ENCODE data around the gene MARK3.

MARK3 gene

GRCh38 chr14:103512701-103513611 is 127.7 kb downstream of the MARK3 start:
- DNase-seq (ENCODE audit: low read depth): no peak
- peak; percentile 2 for TF ChIP-seq CTCF (conservative IDR thresholded peaks at IDR 0.05; ENCODE audit: low read depth, low read length)
- no peak overlapping the region for H3K4me3 ChIP-seq (ENCODE audit: low read length)

GRCh38 chr14:103514596-103515421 is 129.6 kb downstream of the MARK3 start:
- no peak overlapping the region for H3K4me3 ChIP-seq (ENCODE audit: low read length)
- no peak for TF ChIP-seq CTCF (conservative IDR thresholded peaks at IDR 0.05; ENCODE audit: low read depth, low read length)
- no peak for DNase-seq (ENCODE audit: low read depth)

- no peak for TF ChIP-seq CTCF (conservative IDR thresholded peaks at IDR 0.05; ENCODE audit: low read depth, low read length)
- no peak for DNase-seq (ENCODE audit: low read depth)
- H3K4me3 ChIP-seq (ENCODE audit: low read length): no peak overlapping the region
Observed at GRCh38 chr14:103516426-103517173, 131.4 kb downstream of the MARK3 start.

- DNase-seq (ENCODE audit: low read depth): no peak
- H3K4me3 ChIP-seq (ENCODE audit: low read length): no peak overlapping the region
- TF ChIP-seq CTCF (conservative IDR thresholded peaks at IDR 0.05; ENCODE audit: low read depth, low read length): no peak
Observed at GRCh38 chr14:103517174-103517566, 132.0 kb downstream of the MARK3 start.

- no peak for TF ChIP-seq CTCF (conservative IDR thresholded peaks at IDR 0.05; ENCODE audit: low read depth, low read length)
- DNase-seq (ENCODE audit: low read depth): no peak
- no peak overlapping the region for H3K4me3 ChIP-seq (ENCODE audit: low read length)
Observed at GRCh38 chr14:103517721-103518421, 132.7 kb downstream of the MARK3 start.

- DNase-seq (ENCODE audit: low read depth): no peak
- H3K4me3 ChIP-seq (ENCODE audit: low read length): no peak overlapping the region
- TF ChIP-seq CTCF (conservative IDR thresholded peaks at IDR 0.05; ENCODE audit: low read depth, low read length): peak; percentile 97
Observed at GRCh38 chr14:103518422-103519042, 133.3 kb downstream of the MARK3 start.
